B cell (primary cell): Measurements from ENCODE around the gene POLA2. TPM values are rescaled to one million over a fixed set of nuclear protein-coding genes. Genes with fewer than 3 reads are reported as not detected.

Experiments
- ATAC-seq: fragments of 200-7000 bp; cut with Tn5 transposase; one replicate; pipeline ENCODE4 v1.10.0; 2021; ENCODE audit warnings: low read depth, mild to moderate bottlenecking, moderate number of reproducible peaks, moderate library complexity
- CTCF ChIA-PET: fragments of 350-600 bp; sonication (Branson Sonifier 250); formaldehyde crosslinking; loops from one replicate; lab custom pipeline; 2021; ENCODE audit warnings: antibody characterized with exemption, inconsistent platforms; lab: Charles Lee
- POLR2A ChIA-PET: fragments of 350-600 bp; sonication (Branson Sonifier 250); formaldehyde crosslinking; loops from one replicate; lab custom pipeline; 2021; ENCODE audit warnings: antibody characterized with exemption; lab: Charles Lee
- DNase-seq: peaks from one replicate; pipeline ENCODE4 v3.0.0; 2013
- H2AFZ ChIP-seq: 2 replicates; pipeline ENCODE4 v1.6.1; 2012; ENCODE audit warnings: mild to moderate bottlenecking, low read depth, low read length; ENCODE audit not compliant: insufficient read depth, poor library complexity, severe bottlenecking
- H3K27ac ChIP-seq, 2 donors: 1 replicate in 1 of 2; 2 replicates in 1 of 2; pipeline ENCODE4 v1.5.1; 2012 to 2013; ENCODE audit warnings: low read length in 2 of 2, mild to moderate bottlenecking in 2 of 2, moderate library complexity in 1 of 2
- H3K27me3 ChIP-seq, 4 experiments: fragments of 200-600 bp in 1 of 4; sonication (generic) in 1 of 4; replicated peaks in 1 of 4; 1 replicate in 2 of 4; 2 replicates in 2 of 4; pipeline versions ENCODE4 v1.6.1 to v1.7.0; 2013 to 2016; ENCODE audit warnings: low read length in 3 of 4, mild to moderate bottlenecking in 2 of 4, mixed read lengths in 1 of 4, moderate library complexity in 1 of 4; ENCODE audit not compliant: insufficient read depth in 4 of 4, control insufficient read depth in 3 of 4; ENCODE audit errors: control extremely low read depth in 1 of 4
- H3K36me3 ChIP-seq, 2 experiments: replicated peaks in 1 of 2; 1 replicate in 1 of 2; 2 replicates in 1 of 2; pipeline versions ENCODE4 v1.6.1 to v1.7.1; 2013; ENCODE audit warnings: low read length in 1 of 2; ENCODE audit not compliant: insufficient read depth in 2 of 2, control insufficient read depth in 1 of 2; ENCODE audit errors: control extremely low read depth in 1 of 2, extremely low read depth in 1 of 2
- H3K4me1 ChIP-seq, 2 donors: fragments of 200-600 bp in 1 of 2; sonication (generic) in 1 of 2; 1 replicate in 1 of 2; 2 replicates in 1 of 2; pipeline versions ENCODE4 v1.5.1 to v1.6.1; 2013 to 2017; ENCODE audit warnings: low read length in 2 of 2; ENCODE audit not compliant: control insufficient read depth in 2 of 2, insufficient read depth in 2 of 2
- H3K4me2 ChIP-seq: replicated peaks from 2 replicates; pipeline ENCODE3; 2012; ENCODE audit warnings: mild to moderate bottlenecking, low read depth, low read length; ENCODE audit not compliant: poor library complexity, severe bottlenecking
- H3K4me3 ChIP-seq, 5 experiments: fragments of 200-600 bp in 1 of 5; sonication (generic) in 1 of 5; 1 replicate in 3 of 5; 2 replicates in 2 of 5; pipeline versions ENCODE4 v1.5.1 to v1.7.0; 2011 to 2016; ENCODE audit warnings: low read length in 4 of 5, mild to moderate bottlenecking in 4 of 5, low read depth in 2 of 5, control low read depth in 1 of 5, moderate library complexity in 1 of 5; ENCODE audit not compliant: insufficient read depth in 1 of 5; ENCODE audit errors: control extremely low read depth in 1 of 5, extremely low read depth in 1 of 5
- H3K79me2 ChIP-seq: fragments of 200-600 bp; sonication (generic); one replicate; pipeline ENCODE4 v1.6.0; 2016; ENCODE audit warnings: low read length; ENCODE audit not compliant: control insufficient read depth, insufficient read depth
- H3K9ac ChIP-seq: fragments of 200-600 bp; sonication (generic); 2 replicates; pipeline ENCODE4 v1.6.1; 2017; ENCODE audit warnings: mild to moderate bottlenecking, low read length, moderate library complexity
- H3K9me3 ChIP-seq, 3 donors: one replicate each; pipeline versions ENCODE4 v1.6.1 to v1.7.1; 2013; ENCODE audit warnings: low read length in 2 of 3; ENCODE audit not compliant: control insufficient read depth in 2 of 3, insufficient read depth in 1 of 3; ENCODE audit errors: control extremely low read depth in 1 of 3
- H4K20me1 ChIP-seq: 2 replicates; pipeline ENCODE4 v1.6.0; 2012; ENCODE audit warnings: mild to moderate bottlenecking, low read length; ENCODE audit not compliant: insufficient read depth, control insufficient read depth, poor library complexity, severe bottlenecking
- H3K27ac Mint-ChIP-seq: one replicate; pipeline ENCODE4 v1.8.0; 2021; ENCODE audit warnings: mixed read lengths
- H3K27me3 Mint-ChIP-seq: one replicate; pipeline ENCODE4 v1.8.0; 2021; ENCODE audit warnings: mixed read lengths
- H3K4me1 Mint-ChIP-seq: one replicate; pipeline ENCODE4 v1.8.0; 2021; ENCODE audit warnings: mixed read lengths
- H3K4me3 Mint-ChIP-seq: one replicate; pipeline ENCODE4 v1.8.0; 2021; ENCODE audit warnings: mixed read lengths
- H3K9me3 Mint-ChIP-seq: one replicate; pipeline ENCODE4 v1.8.0; 2022; ENCODE audit warnings: mixed read lengths; ENCODE audit not compliant: insufficient read depth
- CTCF ChIP-seq: fragments of 200-600 bp; IDR thresholded peaks from one replicate; pipeline ENCODE4 v1.8.0; 2022; ENCODE audit warnings: antibody characterized with exemption, mild to moderate bottlenecking
- EZH2 ChIP-seq: IDR thresholded peaks from 2 replicates; pipeline ENCODE4 v1.6.1; 2012; ENCODE audit warnings: borderline replicate concordance, low read depth, mild to moderate bottlenecking, moderate library complexity, low read length; ENCODE audit not compliant: insufficient read depth, poor library complexity, severe bottlenecking
- WGBS: methylation state at CpG from one replicate; pipeline ENCODE4 v1.1.5; 2013; ENCODE audit warnings: missing lambda C conversion rate; ENCODE audit not compliant: insufficient coverage; 5-methylcytosine and 5-hydroxymethylcytosine counted together
- intact Hi-C: fragments of 100-400 bp; cut with micrococcal nuclease; formaldehyde crosslinking; loops from one replicate; pipeline ENCODE4 v1.10.0; 2022
- polyA plus RNA-seq: library from polyadenylated mRNA; depleted of rRNA; stranded (reverse); fragments of >200 nt; gene quantifications from 2 replicates; pipeline ENCODE4 v1.2.3, GENCODE V29; 2012
- total RNA-seq, 2 donors: library from RNA; stranded (reverse); fragments of 120-200 nt in 1 of 2; gene quantifications; 1 replicate in 1 of 2; 2 replicates in 1 of 2; pipeline versions ENCODE4 v1.2.3 to v1.2.4, GENCODE V29; 2013 to 2022

The POLA2 gene
- total and polyA plus RNA-seq, 2 donors (not counting 1 experiment from before 2014, with no cell fraction given), result 13.0 to 28.7 TPM

- H3K4me3 ChIP-seq, result no peak overlapping the region
- H3K27me3 Mint-ChIP-seq, result no peaks in the 10 kb centered on the region
- ChIA-PET CTCF (interaction anchor here (0.7 to 6.0 kb wide), 14 partner anchors 10 to 318 kb away, joined by 3 to 91 read pairs (median 6); partner anchors contain the start of genes CDC42EP2 and POLA2), POLR2A (interaction anchor here (0.6 to 0.7 kb wide), 2 partner anchors 38 to 141 kb away, joined by 5 to 6 read pairs; no protein-coding TSS in a partner anchor)
- no peak overlapping the region for H3K4me3 Mint-ChIP-seq
- no peaks in the 10 kb centered on the region for H3K9me3 ChIP-seq
- 94% methylated on average over 2 of the region's 4 CpGs for WGBS
- peaks cover 4 to 43% of the 10 kb centered on the region in 2 experiments for H3K36me3 ChIP-seq
- no peak for TF ChIP-seq CTCF
- no peak for TF ChIP-seq EZH2
- no peak overlapping the region for H3K27ac ChIP-seq
- H3K9me3 Mint-ChIP-seq, result no peaks in the 10 kb centered on the region
- H4K20me1 ChIP-seq, result no peaks in the 10 kb centered on the region
- H3K27ac Mint-ChIP-seq, result no peak overlapping the region
- intact Hi-C loops, result loop anchor here (1.0 kb wide), 3 partner anchors 39 to 234 kb away; no protein-coding TSS in a partner anchor
- DNase-seq (no peak), ATAC-seq (no peak)
- no peaks in the 10 kb centered on the region for H3K27me3 ChIP-seq
- H3K9ac ChIP-seq, result no peak overlapping the region
- no peaks in the 10 kb centered on the region for H3K4me1 Mint-ChIP-seq
- H3K79me2 ChIP-seq, result no peaks in the 10 kb centered on the region
- H3K4me2 ChIP-seq, result no peak overlapping the region
- H2AFZ ChIP-seq, result no peak overlapping the region
- no peaks in the 10 kb centered on the region for H3K4me1 ChIP-seq
These were observed 14.1 kb downstream of the POLA2 start for GRCh38 chr11:65275906-65276305.

GRCh38 chr11:65277631-65278277, 16.0 kb downstream of the POLA2 start:
- DNase-seq, result no peak
- Mint-ChIP-seq H3K4me3 (no peak overlapping the region), H3K4me1 (no peaks in the 10 kb centered on the region), H3K9me3 (no peaks in the 10 kb centered on the region), H3K27me3 (no peaks in the 10 kb centered on the region), H3K27ac (no peak overlapping the region)
- Histone ChIP-seq H3K4me2 (no peak overlapping the region), H3K9me3 (no peaks in the 10 kb centered on the region), H3K79me2 (no peaks in the 10 kb centered on the region), H3K4me3 (no peak overlapping the region), H3K4me1 (no peaks in the 10 kb centered on the region), H3K27me3 (no peaks in the 10 kb centered on the region), H3K27ac (no peak overlapping the region), H3K36me3 (peaks cover 4 to 55% of the 10 kb centered on the region in 2 experiments), H3K9ac (no peak overlapping the region), H4K20me1 (no peaks in the 10 kb centered on the region), H2AFZ (no peak overlapping the region)
- no peak for ATAC-seq
- TF ChIP-seq EZH2 (no peak), CTCF (no peak)
- intact Hi-C loops, result no loop called here
- POLR2A ChIA-PET, result interaction anchor here (0.6 to 1.4 kb wide), 2 partner anchors 9 to 37 kb away, joined by 3 read pairs; no protein-coding TSS in a partner anchor
- WGBS, result 100% methylated on average over 5 of the region's 5 CpGs
- CTCF ChIA-PET, result interaction anchor here (1.2 to 6.0 kb wide), 5 partner anchors 12 to 233 kb away, joined by 3 to 86 read pairs (median 15); partner anchors contain the start of gene CDC42EP2
